B cell (primary cell): ENCODE results near the gene ITSN1. TPM values are rescaled to one million over a fixed set of nuclear protein-coding genes. Genes with fewer than 3 reads are reported as not detected.

ENCODE experiments used
- ATAC-seq: fragments of 200-7000 bp; cut with Tn5 transposase; one replicate; pipeline ENCODE4 v1.10.0; 2021; ENCODE audit warnings: low read depth, mild to moderate bottlenecking, moderate number of reproducible peaks, moderate library complexity
- CTCF ChIA-PET: fragments of 350-600 bp; sonication (Branson Sonifier 250); formaldehyde crosslinking; loops from one replicate; lab custom pipeline; 2021; ENCODE audit warnings: antibody characterized with exemption, inconsistent platforms; lab: Charles Lee
- POLR2A ChIA-PET: fragments of 350-600 bp; sonication (Branson Sonifier 250); formaldehyde crosslinking; loops from one replicate; lab custom pipeline; 2021; ENCODE audit warnings: antibody characterized with exemption; lab: Charles Lee
- DNase-seq: peaks from one replicate; pipeline ENCODE4 v3.0.0; 2013
- H2AFZ ChIP-seq: 2 replicates; pipeline ENCODE4 v1.6.1; 2012; ENCODE audit warnings: mild to moderate bottlenecking, low read depth, low read length; ENCODE audit not compliant: insufficient read depth, poor library complexity, severe bottlenecking
- H3K27ac ChIP-seq, 2 donors: 1 replicate in 1 of 2; 2 replicates in 1 of 2; pipeline ENCODE4 v1.5.1; 2012 to 2013; ENCODE audit warnings: low read length in 2 of 2, mild to moderate bottlenecking in 2 of 2, moderate library complexity in 1 of 2
- H3K27me3 ChIP-seq, 4 experiments: fragments of 200-600 bp in 1 of 4; sonication (generic) in 1 of 4; replicated peaks in 1 of 4; 1 replicate in 2 of 4; 2 replicates in 2 of 4; pipeline versions ENCODE4 v1.6.1 to v1.7.0; 2013 to 2016; ENCODE audit warnings: low read length in 3 of 4, mild to moderate bottlenecking in 2 of 4, mixed read lengths in 1 of 4, moderate library complexity in 1 of 4; ENCODE audit not compliant: insufficient read depth in 4 of 4, control insufficient read depth in 3 of 4; ENCODE audit errors: control extremely low read depth in 1 of 4
- H3K36me3 ChIP-seq, 2 experiments: replicated peaks in 1 of 2; 1 replicate in 1 of 2; 2 replicates in 1 of 2; pipeline versions ENCODE4 v1.6.1 to v1.7.1; 2013; ENCODE audit warnings: low read length in 1 of 2; ENCODE audit not compliant: insufficient read depth in 2 of 2, control insufficient read depth in 1 of 2; ENCODE audit errors: control extremely low read depth in 1 of 2, extremely low read depth in 1 of 2
- H3K4me1 ChIP-seq, 2 donors: fragments of 200-600 bp in 1 of 2; sonication (generic) in 1 of 2; 1 replicate in 1 of 2; 2 replicates in 1 of 2; pipeline versions ENCODE4 v1.5.1 to v1.6.1; 2013 to 2017; ENCODE audit warnings: low read length in 2 of 2; ENCODE audit not compliant: control insufficient read depth in 2 of 2, insufficient read depth in 2 of 2
- H3K4me2 ChIP-seq: replicated peaks from 2 replicates; pipeline ENCODE3; 2012; ENCODE audit warnings: mild to moderate bottlenecking, low read depth, low read length; ENCODE audit not compliant: poor library complexity, severe bottlenecking
- H3K4me3 ChIP-seq, 5 experiments: fragments of 200-600 bp in 1 of 5; sonication (generic) in 1 of 5; 1 replicate in 3 of 5; 2 replicates in 2 of 5; pipeline versions ENCODE4 v1.5.1 to v1.7.0; 2011 to 2016; ENCODE audit warnings: low read length in 4 of 5, mild to moderate bottlenecking in 4 of 5, low read depth in 2 of 5, control low read depth in 1 of 5, moderate library complexity in 1 of 5; ENCODE audit not compliant: insufficient read depth in 1 of 5; ENCODE audit errors: control extremely low read depth in 1 of 5, extremely low read depth in 1 of 5
- H3K79me2 ChIP-seq: fragments of 200-600 bp; sonication (generic); one replicate; pipeline ENCODE4 v1.6.0; 2016; ENCODE audit warnings: low read length; ENCODE audit not compliant: control insufficient read depth, insufficient read depth
- H3K9ac ChIP-seq: fragments of 200-600 bp; sonication (generic); 2 replicates; pipeline ENCODE4 v1.6.1; 2017; ENCODE audit warnings: mild to moderate bottlenecking, low read length, moderate library complexity
- H3K9me3 ChIP-seq, 3 donors: one replicate each; pipeline versions ENCODE4 v1.6.1 to v1.7.1; 2013; ENCODE audit warnings: low read length in 2 of 3; ENCODE audit not compliant: control insufficient read depth in 2 of 3, insufficient read depth in 1 of 3; ENCODE audit errors: control extremely low read depth in 1 of 3
- H4K20me1 ChIP-seq: 2 replicates; pipeline ENCODE4 v1.6.0; 2012; ENCODE audit warnings: mild to moderate bottlenecking, low read length; ENCODE audit not compliant: insufficient read depth, control insufficient read depth, poor library complexity, severe bottlenecking
- H3K27ac Mint-ChIP-seq: one replicate; pipeline ENCODE4 v1.8.0; 2021; ENCODE audit warnings: mixed read lengths
- H3K27me3 Mint-ChIP-seq: one replicate; pipeline ENCODE4 v1.8.0; 2021; ENCODE audit warnings: mixed read lengths
- H3K4me1 Mint-ChIP-seq: one replicate; pipeline ENCODE4 v1.8.0; 2021; ENCODE audit warnings: mixed read lengths
- H3K4me3 Mint-ChIP-seq: one replicate; pipeline ENCODE4 v1.8.0; 2021; ENCODE audit warnings: mixed read lengths
- H3K9me3 Mint-ChIP-seq: one replicate; pipeline ENCODE4 v1.8.0; 2022; ENCODE audit warnings: mixed read lengths; ENCODE audit not compliant: insufficient read depth
- EZH2 ChIP-seq: IDR thresholded peaks from 2 replicates; pipeline ENCODE4 v1.6.1; 2012; ENCODE audit warnings: borderline replicate concordance, low read depth, mild to moderate bottlenecking, moderate library complexity, low read length; ENCODE audit not compliant: insufficient read depth, poor library complexity, severe bottlenecking
- WGBS: methylation state at CpG from one replicate; pipeline ENCODE4 v1.1.5; 2013; ENCODE audit warnings: missing lambda C conversion rate; ENCODE audit not compliant: insufficient coverage; 5-methylcytosine and 5-hydroxymethylcytosine counted together
- intact Hi-C: fragments of 100-400 bp; cut with micrococcal nuclease; formaldehyde crosslinking; loops from one replicate; pipeline ENCODE4 v1.10.0; 2022
- polyA plus RNA-seq: library from polyadenylated mRNA; depleted of rRNA; stranded (reverse); fragments of >200 nt; gene quantifications from 2 replicates; pipeline ENCODE4 v1.2.3, GENCODE V29; 2012
- total RNA-seq, 2 donors: library from RNA; stranded (reverse); fragments of 120-200 nt in 1 of 2; gene quantifications; 1 replicate in 1 of 2; 2 replicates in 1 of 2; pipeline versions ENCODE4 v1.2.3 to v1.2.4, GENCODE V29; 2013 to 2022
- TF ChIP-seq, protein P1 (sequence below): fragments of 200-600 bp; IDR thresholded peaks from one replicate; pipeline ENCODE4 v1.8.0; 2022; ENCODE audit warnings: antibody characterized with exemption, mild to moderate bottlenecking

ITSN1 gene
- total and polyA plus RNA-seq, 2 donors (not counting 1 experiment from before 2014, with no cell fraction given), result 0.31 to 2.4 TPM

DNA sequence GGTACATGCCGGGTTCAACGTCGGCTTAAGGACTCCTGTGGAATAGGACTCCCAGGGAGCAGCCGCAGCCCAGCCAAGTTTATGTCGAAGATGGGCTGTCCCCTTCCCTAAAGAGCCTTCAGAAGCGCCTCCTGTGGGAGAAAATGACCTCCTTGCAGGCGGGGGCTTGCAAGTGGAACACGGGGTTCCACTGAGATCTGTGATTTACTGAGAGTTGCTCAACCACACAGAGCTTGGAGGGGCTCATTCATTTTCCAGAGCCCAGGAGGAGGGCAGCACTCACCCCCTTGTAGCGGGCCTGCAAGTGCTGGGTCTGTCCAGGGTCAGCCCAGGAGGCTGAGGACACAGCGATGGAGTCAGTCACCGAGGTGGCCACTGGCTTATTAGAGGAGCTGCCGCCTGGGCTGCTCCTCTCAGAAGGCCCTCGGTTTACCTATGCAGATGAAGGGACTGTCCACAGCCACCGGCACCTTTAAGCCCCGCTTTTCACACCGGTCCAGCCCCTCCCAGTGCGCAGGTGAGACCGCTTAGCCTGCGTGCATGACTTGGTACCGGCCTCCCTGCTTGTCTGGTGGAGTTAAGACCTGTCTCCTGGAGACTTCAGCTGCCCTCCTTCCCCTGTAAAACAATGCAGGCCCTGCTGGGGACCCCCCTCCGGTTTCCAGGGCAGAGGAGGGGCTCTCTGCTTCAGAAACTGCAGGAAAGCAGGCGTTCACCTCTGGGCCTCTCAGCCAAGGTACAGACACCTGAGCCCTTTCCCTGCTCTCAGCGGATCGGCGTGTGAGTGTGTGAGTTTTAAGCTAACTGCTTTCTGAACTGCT is 215.8 kb downstream of the ITSN1 start:
- H3K9me3 Mint-ChIP-seq, result no peaks in the 10 kb centered on the region
- ATAC-seq (no peak), DNase-seq (no peak)
- TF ChIP-seq, protein P1, sequence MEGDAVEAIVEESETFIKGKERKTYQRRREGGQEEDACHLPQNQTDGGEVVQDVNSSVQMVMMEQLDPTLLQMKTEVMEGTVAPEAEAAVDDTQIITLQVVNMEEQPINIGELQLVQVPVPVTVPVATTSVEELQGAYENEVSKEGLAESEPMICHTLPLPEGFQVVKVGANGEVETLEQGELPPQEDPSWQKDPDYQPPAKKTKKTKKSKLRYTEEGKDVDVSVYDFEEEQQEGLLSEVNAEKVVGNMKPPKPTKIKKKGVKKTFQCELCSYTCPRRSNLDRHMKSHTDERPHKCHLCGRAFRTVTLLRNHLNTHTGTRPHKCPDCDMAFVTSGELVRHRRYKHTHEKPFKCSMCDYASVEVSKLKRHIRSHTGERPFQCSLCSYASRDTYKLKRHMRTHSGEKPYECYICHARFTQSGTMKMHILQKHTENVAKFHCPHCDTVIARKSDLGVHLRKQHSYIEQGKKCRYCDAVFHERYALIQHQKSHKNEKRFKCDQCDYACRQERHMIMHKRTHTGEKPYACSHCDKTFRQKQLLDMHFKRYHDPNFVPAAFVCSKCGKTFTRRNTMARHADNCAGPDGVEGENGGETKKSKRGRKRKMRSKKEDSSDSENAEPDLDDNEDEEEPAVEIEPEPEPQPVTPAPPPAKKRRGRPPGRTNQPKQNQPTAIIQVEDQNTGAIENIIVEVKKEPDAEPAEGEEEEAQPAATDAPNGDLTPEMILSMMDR, result no peak
- no peak for TF ChIP-seq EZH2
- CTCF ChIA-PET, result no interaction called here
- Histone ChIP-seq H3K9ac (no peak overlapping the region), H3K27me3 (no peaks in the 10 kb centered on the region), H3K9me3 (no peaks in the 10 kb centered on the region), H3K27ac (no peak overlapping the region), H3K79me2 (no peaks in the 10 kb centered on the region), H3K4me2 (no peak overlapping the region), H3K4me3 (no peak overlapping the region), H4K20me1 (no peaks in the 10 kb centered on the region), H2AFZ (no peak overlapping the region), H3K4me1 (no peaks in the 10 kb centered on the region), H3K36me3 (no peaks in the 10 kb centered on the region)
- WGBS, result 88% methylated on average over 21 of the region's 25 CpGs
- H3K4me3 Mint-ChIP-seq, result no peak overlapping the region
- intact Hi-C loops, result no loop called here
- no peak overlapping the region for H3K27ac Mint-ChIP-seq
- POLR2A ChIA-PET, result no interaction called here
- no peaks in the 10 kb centered on the region for H3K4me1 Mint-ChIP-seq
- peaks cover 14% of the 10 kb centered on the region for H3K27me3 Mint-ChIP-seq

DNA sequence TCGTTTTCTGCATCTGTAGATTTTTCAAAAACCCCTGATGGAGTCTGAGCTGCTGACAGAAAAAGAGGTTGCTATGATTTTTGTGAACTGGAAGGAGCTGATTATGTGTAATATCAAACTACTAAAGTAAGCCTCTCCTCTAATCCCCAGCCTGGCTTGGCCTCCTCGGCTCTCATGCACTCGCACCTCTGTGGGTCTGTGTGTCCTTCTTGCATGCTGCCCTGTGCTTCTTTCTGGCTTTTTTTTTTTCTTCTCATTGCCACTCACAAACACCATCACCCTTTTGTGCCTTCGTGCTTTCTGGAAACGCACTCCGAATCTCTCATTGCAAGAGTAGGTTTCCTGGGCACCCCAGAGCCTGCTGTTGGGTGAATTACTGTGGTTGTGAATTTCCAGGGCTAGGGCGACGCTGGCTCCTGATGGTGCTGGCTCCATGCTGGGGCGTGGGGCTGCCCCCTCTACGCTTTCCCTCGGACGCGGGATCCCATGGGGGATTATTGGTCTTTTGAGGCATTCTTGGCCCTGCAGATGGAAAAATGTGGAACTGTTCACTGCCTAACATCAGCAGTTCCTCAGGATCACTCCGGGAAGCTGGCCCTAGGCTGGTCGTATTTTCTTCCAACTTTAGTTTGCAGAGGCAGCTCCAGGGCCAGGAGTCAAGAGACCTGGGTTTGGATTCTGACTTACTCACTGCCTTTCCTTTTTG is 216.5 kb downstream of the ITSN1 start:
- POLR2A ChIA-PET, result no interaction called here
- Histone ChIP-seq H3K79me2 (no peaks in the 10 kb centered on the region), H3K9ac (no peak overlapping the region), H3K27ac (no peak overlapping the region), H3K4me3 (no peak overlapping the region), H3K4me2 (no peak overlapping the region), H2AFZ (no peak overlapping the region), H3K36me3 (no peaks in the 10 kb centered on the region), H4K20me1 (no peaks in the 10 kb centered on the region), H3K4me1 (no peaks in the 10 kb centered on the region), H3K9me3 (no peaks in the 10 kb centered on the region), H3K27me3 (peaks cover 0 to 1% (median 0%) of the 10 kb centered on the region in 4 experiments)
- TF ChIP-seq, protein P1, result no peak
- H3K4me3 Mint-ChIP-seq, result no peak overlapping the region
- H3K27me3 Mint-ChIP-seq, result peaks cover 14% of the 10 kb centered on the region
- no peaks in the 10 kb centered on the region for H3K9me3 Mint-ChIP-seq
- H3K27ac Mint-ChIP-seq, result no peak overlapping the region
- no peak for ATAC-seq
- H3K4me1 Mint-ChIP-seq, result no peaks in the 10 kb centered on the region
- intact Hi-C loops, result no loop called here
- no peak for DNase-seq
- WGBS, result 100% methylated on average over 6 of the region's 15 CpGs
- CTCF ChIA-PET, result no interaction called here
